ENCODE data around the gene ALK.

DNA sequence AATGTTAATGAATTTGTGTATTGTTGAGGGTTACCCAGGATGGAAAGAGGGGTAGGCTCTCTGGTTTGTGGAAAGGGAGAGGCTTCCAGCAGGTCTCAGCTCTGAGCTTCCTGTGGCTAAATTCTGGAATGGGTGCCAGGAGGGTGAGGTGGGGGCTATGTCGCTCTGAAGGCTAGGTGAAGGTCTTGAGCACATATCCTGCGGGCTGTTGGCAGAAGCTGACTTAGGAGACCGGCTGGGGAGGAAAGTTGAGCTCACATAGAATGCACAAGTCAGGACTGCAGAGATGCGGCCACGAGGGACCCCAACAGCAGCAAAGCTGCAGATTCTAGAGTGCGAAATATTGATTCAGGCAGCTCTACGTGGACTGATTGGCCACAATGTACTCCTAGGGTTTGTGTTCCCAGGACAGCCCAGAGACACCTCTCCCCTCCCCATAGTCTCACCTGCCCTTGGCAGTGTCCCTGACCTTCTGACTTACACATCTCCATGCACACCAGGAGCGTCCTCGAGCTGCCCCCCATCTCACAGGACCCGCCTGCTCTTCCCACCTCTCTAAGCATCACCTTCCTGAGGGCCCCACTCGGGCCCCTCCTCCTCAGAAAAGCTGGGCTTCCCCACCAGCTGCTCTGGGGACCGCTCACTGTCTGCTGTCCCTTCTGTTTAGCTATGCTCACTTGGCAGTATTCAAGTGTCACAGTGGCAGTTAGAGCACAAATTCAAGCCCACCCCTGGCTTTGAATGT lies 72.6 kb downstream of the ALK start:
- no peak for TF ChIP-seq GATA3 (IDR thresholded peaks at IDR 0.05; ENCODE audit: low read depth, low read length)
- no peak for TF ChIP-seq GATA2 (IDR thresholded peaks at IDR 0.05; ENCODE audit: low read depth, low read length)
